ENCODE measurements around the gene MDK.

The MDK gene

DNA sequence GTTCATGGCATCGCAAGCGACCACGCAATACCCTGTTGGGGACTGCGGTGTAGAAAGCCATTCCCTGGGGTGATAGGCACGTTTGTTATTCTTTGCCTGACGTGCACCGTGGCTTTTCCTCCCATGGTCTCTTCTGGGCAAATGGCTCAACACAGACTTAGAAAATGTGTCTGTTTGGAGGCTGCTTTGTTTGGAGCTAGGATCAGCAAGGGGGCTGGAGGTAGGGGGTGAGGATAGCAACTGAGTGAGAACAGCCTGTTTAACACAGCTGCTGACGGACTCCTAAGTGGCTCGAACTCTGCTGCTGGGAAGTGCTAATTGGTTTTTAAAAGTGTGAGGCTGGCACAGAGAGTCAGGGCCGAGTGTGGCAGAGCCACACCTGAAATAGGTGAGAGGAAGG lies 26.2 kb downstream of the MDK start:
- no peak for FAIRE-seq

DNA sequence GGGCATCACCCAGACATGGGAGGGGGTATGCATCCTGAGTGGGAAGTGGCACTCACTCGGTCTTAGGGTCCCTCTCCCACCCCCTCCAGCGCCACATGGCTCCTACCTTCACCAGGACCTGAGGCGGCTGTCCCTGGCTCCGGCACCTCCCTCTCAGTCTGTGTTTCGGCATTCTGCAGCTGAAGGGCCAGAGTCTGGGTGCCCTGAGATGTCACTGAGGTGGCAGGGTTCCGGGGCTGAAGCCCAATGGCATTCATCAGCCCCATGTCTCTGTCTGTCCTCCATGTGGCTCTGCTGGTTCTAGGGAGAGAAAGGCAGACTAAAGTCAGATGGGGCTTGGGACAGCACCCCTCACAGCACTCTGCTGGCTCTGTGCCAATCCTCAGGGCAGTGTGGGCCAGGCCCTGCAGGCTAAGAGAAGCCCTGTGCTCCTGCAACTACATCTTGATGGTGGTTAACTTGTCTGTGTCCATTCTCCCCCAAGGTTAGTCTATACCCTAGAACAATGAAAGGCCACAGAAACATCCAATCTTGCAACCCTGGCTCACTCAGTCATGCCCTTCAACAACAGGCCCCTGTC lies 27.0 kb downstream of the MDK start:
- no peak for FAIRE-seq

DNA sequence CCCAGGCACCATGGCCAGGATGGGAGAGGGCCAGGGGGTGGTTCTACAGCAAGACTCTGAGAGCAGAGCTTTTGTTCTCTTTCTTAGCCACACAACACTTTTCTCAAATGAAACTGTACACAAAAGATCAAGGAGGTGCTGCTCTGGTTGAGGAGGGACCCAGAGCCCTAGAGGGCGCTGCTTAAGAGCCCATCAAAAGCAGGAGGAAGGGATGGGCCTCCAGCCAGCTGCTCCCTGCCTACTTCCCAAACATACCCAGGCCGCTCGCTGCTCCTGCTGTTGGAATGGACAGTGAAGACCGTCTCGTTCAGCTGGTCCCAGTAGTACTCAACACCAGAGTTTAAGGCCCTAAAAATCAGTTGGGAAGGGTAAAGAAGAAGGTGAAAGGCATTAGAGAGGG lies 28.6 kb downstream of the MDK start:
- no peak for FAIRE-seq

DNA sequence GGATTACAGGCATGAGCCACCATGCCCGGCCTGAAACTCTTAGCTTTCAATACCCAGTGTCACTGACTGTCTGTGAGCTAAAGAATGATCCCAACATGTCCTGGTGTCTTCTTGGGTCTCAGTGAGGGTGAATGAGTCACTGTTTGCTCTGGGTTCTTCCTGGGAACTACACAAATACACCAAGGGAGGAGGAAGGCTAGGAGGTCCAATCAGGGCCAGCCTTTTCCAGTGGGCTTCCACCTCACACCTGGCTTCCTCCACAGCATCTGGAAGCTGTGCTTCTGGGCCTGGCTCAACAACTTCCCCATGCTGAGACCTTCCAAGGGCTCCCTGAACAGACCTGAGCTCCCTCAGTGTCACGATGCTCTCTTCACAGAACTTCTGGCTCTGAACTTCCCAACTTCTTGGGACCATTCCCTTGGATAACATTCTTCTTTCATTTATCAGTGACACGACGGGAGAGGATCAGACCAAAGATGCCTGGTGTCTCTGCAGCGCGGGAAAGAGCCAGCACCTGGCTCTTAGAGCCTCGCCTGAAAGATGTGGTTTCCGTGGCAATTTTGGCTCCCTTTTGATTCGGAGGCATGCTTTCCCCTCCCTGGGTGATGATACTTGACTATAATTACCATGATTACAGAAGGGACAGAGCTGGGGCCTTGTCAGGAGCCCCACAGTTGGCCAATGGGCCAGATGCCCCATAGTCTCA lies 32.4 kb downstream of the MDK start:
- no peak for FAIRE-seq

DNA sequence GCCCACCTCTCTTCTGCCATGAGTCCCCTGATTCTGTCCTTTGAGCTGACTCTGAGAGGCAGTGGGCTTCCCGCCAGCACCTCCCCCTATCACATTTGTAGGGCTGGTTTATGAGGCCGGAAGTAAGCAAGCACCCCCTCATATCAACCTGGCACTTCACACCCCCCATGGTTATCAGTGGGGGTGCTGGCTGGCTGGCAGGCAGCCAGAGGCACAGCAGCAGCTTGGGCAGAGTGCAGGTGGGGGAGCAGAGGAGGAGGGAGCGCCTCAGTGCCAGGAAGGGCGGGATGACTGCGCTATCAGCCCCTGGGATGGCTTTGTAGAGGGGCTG lies 33.0 kb downstream of the MDK start:
- no peak for FAIRE-seq

DNA sequence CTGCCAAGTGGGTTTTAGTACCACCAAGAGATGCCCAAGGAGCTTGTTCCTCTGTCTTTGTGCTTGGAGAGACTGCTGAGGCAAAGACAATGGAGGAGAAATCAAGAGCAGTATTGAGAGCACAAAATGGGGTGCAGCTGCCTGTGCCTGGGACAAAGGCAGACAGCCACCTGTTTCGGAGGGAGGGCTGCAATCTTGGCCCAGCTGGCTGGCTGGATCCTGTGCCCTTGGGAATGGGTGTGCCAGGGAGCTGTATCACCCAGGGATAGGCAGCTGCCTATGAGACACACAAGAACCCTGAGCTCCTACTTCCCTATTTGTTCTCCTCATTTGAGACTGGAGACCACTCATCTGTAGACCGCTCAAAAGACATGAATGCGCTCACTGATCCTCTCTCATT lies 33.4 kb downstream of the MDK start:
- FAIRE-seq = no peak

DNA sequence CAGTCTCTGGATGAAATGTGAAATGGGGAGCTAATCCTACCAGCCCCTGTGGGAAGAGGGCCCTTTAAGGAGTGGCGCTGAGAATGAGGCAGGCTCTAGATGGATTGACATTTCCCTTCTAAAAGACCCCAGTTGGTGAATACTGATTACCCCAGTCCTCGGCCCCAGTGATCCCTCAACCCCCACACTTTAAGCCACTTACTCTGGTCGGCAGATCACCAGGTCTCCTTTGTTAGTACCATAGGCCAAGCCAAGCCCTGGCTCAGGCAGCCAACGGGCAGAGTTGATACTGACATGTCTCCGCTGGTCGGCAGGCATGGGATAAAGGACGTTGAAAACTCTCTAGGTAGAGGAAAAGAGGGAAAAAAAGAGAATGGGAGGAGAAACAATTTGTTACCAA lies 36.2 kb downstream of the MDK start:
- no peak for FAIRE-seq

DNA sequence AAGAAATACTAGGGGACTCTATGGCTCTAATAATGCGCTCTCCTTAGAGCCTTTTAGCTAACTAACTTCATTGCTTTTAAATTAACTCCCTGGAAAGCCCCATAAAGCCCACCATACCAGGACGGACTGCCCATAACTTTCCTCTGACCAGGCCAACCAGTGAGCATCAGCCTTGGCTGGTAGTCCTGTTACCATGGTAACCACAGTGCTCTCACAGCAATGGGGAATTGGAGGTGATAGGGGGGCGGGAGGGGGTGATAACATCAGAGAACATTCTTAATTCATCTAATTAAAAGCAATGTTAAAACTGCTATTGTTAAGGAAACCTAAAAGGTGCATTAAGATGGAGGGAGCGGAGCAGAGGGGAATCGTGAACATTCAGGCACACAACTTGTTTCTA lies 37.3 kb downstream of the MDK start:
- no peak for FAIRE-seq

DNA sequence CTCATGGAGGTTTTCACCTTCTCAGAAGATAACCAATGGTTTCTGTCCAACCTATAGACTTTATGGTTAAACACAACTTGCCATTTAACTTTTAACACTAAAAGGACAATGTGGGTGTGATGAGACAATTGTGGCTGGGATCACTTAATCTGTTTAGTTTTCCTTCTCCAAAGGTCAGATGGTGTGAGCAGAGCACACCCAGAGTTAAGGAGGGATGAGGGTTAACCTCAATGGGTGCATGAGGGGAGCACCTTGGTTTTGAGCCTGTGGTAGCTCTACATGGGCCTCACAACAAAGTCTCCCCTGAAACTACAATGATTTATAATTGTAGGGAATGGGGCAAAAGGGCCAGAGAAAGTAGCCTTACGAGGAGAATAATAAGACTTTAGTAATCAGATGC lies 39.0 kb downstream of the MDK start:
- no peak for FAIRE-seq

DNA sequence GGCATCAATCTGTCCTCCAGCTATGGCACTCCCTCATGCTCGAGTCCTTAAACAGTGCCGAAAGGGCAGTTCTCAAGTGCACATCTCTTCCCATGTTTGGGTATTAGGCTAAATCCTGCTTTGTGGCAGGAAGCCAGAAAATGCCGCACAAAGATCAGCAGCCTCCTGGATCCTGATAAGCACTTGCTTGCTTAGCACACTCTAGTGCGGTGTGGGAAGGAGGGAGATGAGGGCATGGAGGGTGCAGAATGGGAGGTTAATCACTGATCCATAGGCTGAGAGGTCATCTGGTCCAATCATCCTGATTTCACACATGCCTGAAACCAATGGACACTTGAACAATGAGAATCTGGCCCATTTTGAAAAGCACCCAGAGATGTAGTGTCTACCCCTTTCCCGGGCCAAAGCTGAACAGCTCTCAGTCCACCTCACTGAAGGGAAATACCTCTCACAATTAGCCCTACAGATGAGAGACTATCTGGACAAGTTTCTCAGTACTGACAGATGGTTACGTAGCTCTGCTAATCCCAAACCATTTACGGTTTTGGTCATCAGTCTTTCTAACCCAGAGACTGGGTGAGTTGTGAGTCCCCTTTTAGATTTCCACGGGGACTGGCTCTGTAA lies 39.9 kb downstream of the MDK start:
- FAIRE-seq = no peak

DNA sequence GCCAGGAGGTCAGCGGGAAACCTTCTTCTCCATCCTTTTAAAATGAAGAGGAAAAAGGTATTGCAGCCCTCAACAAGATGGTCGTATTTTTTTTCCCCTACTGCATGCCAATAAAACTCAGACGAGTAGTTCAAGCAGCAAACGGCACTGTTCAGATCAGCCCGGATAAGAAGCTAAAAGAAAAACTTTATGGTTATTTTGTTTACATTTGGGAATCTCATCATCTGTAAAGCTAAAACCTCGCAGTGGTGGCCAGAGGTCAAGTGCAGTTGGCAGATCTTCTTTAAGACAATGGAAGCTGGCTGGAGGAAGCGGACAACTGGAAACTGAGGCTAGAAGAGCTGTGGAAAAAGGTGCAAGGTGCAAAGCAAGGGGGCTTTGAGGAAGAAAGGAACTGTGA lies 41.1 kb downstream of the MDK start:
- no peak for FAIRE-seq

DNA sequence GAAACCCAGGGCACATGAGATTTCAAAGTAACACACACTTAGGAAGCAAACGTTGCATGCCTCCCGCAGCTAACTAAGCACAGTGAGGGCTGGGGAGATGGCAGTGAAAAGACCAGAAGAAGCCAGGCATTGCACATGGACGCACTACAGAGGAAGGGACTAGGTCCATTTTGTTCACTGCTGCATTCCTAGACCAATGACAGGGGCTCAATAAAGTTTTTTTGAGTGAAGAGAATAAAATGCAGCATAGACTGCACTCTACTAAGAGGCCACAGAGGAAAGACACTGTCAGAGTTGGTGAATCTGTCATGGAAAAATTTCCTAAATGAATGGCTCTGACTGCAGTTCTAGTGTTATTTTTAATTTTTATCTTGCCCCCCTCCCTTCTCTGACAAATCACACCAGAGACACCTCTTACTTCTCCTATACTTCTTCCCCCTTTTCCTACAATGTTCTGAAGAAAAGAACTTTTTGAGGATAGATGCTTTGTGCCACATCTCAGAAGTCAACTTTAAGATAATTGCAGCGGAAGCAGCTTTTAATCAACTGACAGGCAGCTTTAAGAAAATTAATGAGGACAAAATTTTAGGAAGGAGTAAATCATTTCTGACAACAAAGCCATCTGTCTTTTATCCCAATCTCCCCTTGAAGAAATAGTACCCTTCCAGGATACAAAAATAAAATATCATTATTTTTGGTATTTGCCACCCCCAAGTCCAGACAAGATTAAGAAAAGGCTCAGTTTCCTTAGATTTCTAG lies 44.9 kb downstream of the MDK start:
- FAIRE-seq = no peak

DNA sequence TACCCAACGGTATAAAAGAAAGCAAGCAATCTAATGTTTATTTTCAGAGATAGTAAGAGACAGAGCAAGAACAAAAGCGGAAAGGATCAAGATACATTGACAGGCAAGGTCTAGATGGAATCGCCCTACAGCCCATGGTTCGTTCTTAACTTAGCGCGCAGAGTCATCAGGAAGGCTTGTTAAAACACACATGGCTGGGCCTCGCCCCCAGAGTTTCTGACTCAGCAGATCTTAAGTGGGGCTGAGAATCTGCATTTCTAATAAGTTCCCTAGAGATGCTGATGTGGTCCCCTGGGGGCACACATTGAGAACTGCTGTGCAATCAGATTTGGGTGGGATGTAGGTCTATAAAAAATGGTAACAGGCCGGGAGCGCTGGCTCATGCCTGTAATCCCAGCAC lies 45.9 kb downstream of the MDK start:
- FAIRE-seq = no peak

DNA sequence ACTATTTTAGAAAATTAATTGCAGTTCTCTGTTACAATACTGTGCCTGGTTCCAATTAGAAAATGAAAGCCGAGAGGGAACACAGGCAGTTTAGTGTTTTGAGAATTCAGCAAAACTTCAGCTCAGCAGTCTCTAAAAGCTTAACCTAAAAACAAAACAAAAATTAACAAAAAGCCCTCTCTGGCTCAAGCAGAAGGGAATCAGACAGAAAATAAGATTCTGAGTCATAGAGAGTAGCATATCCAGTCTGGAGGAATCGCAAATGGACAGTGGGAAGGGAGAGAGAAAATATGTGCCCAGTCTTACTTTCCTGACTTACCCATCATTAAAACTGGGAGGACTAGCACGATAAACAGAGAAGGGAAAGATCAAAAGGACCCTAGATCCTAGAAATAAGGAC lies 48.2 kb downstream of the MDK start:
- no peak for FAIRE-seq

DNA sequence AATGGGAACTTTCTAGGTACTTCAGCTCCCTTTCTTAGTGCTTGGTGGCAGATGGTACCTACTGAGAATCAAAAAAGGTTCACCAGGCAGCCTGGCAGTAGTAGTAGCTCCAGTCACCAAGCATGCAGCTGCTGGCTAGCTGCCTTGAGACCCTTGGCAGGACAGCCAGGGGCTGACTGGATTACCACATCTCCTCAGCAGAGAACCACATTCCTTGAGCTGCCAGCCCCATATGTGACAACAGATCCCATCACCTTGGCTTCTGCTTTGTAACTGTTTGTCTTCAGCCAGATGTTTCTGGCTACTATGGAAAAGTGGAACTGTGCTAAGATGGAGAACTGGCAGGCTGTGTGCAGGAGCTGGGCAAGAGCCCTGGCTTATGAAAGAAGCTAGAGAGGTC lies 49.7 kb downstream of the MDK start:
- FAIRE-seq = no peak
